NOMO-1 (cell line): ENCODE results near the gene GIMAP2.
A peak's percentile ranks its signal among the peaks of the same experiment; 100 is the strongest.
"Not testable (repeated sequence)": the region's sequence is repeated elsewhere in the genome, so short reads cannot be mapped to it uniquely, and the experiment has no call there.

ENCODE experiments used
- DNase-seq, 2 experiments: peaks; one replicate each; lab custom pipeline; 2025; ENCODE audit not compliant: unreplicated experiment in 2 of 2; lab: John Stamatoyannopoulos, UW

The GIMAP2 gene

GRCh38 chr7:150676276-150676675 is 9.2 kb upstream of the GIMAP2 start:
- peak in 1 of 2 experiments; percentile 3 for DNase-seq

DNA sequence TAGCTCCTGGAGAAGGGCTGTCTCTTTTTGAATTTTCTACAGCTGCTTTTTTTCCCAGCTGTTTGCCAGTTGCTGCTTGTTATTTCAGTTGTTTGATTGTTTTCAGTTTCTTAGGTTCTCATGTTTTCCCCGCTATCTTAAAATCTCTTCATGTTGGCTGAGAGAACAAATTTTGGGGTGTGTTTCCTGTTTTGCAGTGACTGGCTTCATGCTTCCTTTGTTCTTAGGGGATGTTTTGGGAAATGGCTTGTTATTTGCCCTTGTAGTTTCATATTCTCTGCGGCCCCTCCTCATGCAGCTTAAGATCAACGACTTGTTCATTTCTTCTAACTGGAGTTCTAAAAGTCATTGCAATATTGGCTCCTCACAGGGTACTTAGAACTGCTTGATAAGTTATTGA is 8.7 kb upstream of the GIMAP2 start:
- DNase-seq: not testable (repeated sequence)

GRCh38 chr7:150678601-150679000 is 6.9 kb upstream of the GIMAP2 start:
- DNase-seq: not testable (repeated sequence)

DNA sequence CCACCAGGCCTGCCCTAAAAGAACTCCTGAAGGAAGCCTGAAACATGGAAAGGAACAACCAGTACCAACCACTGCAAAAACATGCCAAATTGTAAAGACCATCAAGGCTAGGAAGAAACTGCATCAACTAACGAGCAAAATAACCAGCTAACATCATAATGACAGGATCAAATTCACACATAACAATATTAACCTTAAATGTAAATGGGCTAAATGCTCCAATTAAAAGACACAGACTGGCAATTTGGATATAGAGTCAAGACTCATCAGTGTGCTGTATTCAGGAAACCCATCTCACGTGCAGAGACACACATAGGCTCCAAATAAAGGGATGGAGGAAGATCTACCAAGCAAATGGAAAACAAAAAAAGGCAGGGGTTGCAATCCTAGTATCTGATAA is 5.1 kb upstream of the GIMAP2 start:
- not testable (repeated sequence) for DNase-seq

GRCh38 chr7:150686030-150686631 is 625 bp downstream of the GIMAP2 start:
- DNase-seq: no peak

DNA sequence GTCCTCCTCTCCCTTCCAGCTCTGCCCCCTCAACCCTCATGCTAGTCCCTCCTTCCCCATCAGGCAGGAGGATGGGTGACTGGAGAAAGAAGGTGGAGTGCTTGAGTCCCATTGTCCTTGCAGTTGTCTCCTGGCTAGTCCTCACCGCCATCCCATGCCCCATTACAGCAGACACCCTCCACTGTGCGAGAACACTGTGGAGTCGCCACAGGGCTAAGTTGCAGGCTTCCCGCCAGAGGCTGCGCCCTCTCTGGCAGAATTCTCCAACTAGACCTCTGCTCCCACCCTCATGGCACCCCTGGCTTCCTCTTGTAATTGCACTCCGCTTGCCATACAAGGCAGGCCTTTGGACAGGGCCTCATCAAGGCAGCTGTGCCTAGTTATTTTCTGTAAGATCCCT is 3.1 kb downstream of the GIMAP2 start:
- DNase-seq: no peak

- DNase-seq: no peak
Measured at GRCh38 chr7:150695654-150696053, 10.1 kb downstream of the GIMAP2 start.

GRCh38 chr7:150703209-150703608 is 17.7 kb downstream of the GIMAP2 start:
- DNase-seq: no peak

DNA sequence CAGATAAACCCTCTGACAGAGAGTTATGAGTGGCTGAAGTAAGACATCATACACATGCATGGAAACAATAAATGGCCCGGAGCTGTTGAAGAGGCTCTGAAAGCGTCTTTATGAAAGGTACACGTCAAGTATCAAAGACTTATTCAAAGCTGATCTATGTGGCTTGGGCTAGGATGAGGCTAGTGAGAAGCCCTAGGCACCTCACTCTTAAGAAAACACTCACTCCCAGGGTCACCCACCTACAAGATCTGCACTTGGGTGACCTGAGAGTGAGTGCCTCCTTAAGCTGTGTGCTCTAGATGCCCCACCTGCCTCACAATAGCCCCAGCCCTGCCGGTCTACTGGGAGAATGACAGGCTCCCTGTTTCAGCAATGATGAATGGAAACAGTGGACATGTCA is 29.8 kb downstream of the GIMAP2 start:
- no peak for DNase-seq

DNA sequence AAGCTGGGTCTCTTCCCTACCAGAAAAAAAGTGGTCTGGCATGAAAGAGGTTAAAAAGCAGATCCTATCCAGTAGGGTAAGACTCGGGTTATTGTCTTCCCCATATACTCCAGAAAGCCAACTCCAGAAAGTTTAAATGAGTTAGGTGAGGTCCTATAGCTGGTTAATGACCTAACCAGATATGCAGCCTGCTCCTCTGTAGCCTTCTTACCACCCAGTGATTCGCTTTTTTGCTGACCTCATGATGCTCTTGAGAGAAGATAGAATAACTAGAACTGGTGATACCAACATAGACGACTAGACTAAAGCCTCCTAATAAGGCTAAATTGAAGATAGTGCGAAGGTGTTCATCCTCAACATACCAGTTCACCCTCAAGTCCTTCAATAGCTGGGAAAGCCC is 30.2 kb downstream of the GIMAP2 start:
- DNase-seq: no peak

DNA sequence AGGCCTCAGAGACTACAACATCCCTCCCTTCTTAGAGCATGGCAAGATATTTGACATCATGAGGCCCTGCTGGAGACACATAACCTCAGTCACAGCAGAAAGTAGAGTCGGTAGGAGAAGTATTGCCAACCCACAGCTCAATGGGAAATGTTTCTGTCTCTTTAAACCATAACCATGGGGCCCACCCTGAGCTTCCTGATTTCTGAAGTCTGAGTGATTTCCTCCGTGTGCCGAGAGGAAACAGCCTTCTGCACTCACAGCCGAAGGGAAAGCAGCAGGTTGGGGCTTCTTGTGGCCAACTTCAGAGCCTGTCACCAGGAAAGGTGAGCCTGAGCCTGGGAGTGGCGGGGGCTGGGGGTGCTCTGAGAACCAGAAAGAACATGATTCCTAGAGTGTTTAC is 30.9 kb downstream of the GIMAP2 start, which contains the start of gene GIMAP1:
TSS of gene GIMAP1 (plus strand) at position 246 of the 400 bp plus-strand sequence. CDS start 2,435 bp downstream, outside the sequence.
- DNase-seq: peak; percentile 44 to 70

- DNase-seq: no peak
Measured at GRCh38 chr7:150716939-150717338, 31.4 kb downstream of the GIMAP2 start.

GRCh38 chr7:150717814-150718420 is 32.4 kb downstream of the GIMAP2 start:
- DNase-seq: peak; percentile 14 to 32

DNA sequence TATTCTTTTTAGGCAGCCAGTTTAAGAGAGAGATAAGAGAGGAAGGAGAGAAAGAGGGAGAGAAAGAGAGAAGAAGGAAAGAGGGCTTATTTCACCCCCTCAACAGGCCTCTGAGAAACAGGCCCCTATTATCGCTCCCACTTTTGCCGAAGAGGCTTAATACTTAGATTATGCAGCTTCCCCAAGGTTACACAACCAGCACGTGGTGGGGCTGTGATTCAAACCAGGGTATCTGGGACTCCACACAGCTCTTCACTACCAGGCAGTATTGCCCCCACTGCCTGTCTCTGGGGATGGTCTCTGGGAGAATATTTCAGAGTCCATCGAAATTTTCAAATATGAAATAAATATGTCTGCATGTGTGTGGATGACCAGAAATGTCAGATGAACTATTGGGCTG is 33.9 kb downstream of the GIMAP2 start:
- DNase-seq: no peak

GRCh38 chr7:150719960-150720891 is 34.7 kb downstream of the GIMAP2 start:
- no peak for DNase-seq

DNA sequence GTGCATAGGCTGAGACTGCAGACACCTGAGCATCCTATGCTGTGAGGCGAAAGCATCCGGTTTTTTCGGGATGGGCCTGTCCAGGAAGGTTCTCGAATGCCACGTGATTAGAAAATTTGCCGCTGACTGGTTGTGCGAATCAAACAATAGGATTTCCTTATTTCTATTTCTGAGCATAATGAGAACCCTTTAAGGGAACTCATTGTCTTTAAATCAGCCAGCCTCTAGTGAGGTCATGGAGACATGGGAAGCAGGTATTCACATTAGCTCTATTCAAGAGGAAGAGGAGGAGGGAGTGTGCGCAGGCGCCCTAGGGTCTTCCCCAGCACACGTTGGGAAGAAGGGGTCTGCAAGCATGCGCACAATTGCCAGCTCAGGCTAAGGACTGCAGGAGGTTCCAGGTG is 36.5 kb downstream of the GIMAP2 start:
- DNase-seq: no peak

- DNase-seq: no peak
Measured at GRCh38 chr7:150722431-150722931, 37.0 kb downstream of the GIMAP2 start.

GRCh38 chr7:150723467-150723866 is 38.0 kb downstream of the GIMAP2 start:
- DNase-seq: no peak

- DNase-seq: no peak
Measured at GRCh38 chr7:150727381-150727780, 41.9 kb downstream of the GIMAP2 start.

- DNase-seq: no peak
Measured at GRCh38 chr7:150728011-150728410, 42.5 kb downstream of the GIMAP2 start.

- no peak for DNase-seq
Measured at GRCh38 chr7:150728609-150729008, 43.1 kb downstream of the GIMAP2 start.
